ENCODE results near the gene ANO10. TPM values are rescaled to one million over a fixed set of nuclear protein-coding genes. Genes with fewer than 3 reads are reported as not detected.

Gene ANO10
- total RNA-seq, 1 experiment from 2014 or later = 26.6 TPM

DNA sequence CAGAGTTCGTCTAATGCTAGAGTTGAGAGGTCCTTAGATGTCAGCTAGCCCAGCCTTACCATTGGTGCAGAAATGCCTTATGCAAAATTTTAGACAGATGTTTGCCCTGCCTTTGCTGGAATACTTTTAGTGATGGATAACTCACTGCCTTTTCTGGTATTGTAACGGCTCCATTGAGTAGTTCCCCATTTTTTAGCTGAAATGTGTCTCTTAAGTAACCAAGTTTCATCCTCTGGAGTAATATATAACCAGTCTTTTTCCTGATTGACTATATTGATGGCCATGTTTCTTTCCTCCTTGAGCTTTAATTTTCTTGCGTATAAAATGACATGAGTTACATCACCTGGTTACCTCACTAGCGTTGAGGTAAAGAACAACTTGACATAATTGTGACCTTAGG lies 290.4 kb downstream of the ANO10 start:
- TF ChIP-seq, protein P1, sequence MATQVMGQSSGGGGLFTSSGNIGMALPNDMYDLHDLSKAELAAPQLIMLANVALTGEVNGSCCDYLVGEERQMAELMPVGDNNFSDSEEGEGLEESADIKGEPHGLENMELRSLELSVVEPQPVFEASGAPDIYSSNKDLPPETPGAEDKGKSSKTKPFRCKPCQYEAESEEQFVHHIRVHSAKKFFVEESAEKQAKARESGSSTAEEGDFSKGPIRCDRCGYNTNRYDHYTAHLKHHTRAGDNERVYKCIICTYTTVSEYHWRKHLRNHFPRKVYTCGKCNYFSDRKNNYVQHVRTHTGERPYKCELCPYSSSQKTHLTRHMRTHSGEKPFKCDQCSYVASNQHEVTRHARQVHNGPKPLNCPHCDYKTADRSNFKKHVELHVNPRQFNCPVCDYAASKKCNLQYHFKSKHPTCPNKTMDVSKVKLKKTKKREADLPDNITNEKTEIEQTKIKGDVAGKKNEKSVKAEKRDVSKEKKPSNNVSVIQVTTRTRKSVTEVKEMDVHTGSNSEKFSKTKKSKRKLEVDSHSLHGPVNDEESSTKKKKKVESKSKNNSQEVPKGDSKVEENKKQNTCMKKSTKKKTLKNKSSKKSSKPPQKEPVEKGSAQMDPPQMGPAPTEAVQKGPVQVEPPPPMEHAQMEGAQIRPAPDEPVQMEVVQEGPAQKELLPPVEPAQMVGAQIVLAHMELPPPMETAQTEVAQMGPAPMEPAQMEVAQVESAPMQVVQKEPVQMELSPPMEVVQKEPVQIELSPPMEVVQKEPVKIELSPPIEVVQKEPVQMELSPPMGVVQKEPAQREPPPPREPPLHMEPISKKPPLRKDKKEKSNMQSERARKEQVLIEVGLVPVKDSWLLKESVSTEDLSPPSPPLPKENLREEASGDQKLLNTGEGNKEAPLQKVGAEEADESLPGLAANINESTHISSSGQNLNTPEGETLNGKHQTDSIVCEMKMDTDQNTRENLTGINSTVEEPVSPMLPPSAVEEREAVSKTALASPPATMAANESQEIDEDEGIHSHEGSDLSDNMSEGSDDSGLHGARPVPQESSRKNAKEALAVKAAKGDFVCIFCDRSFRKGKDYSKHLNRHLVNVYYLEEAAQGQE (IDR thresholded peaks at IDR 0.05; ENCODE audit: insufficient read depth in 1 of 2, low read depth in 2 of 2, low read length in 1 of 2) = no peak
- TF ChIP-seq, protein P2, sequence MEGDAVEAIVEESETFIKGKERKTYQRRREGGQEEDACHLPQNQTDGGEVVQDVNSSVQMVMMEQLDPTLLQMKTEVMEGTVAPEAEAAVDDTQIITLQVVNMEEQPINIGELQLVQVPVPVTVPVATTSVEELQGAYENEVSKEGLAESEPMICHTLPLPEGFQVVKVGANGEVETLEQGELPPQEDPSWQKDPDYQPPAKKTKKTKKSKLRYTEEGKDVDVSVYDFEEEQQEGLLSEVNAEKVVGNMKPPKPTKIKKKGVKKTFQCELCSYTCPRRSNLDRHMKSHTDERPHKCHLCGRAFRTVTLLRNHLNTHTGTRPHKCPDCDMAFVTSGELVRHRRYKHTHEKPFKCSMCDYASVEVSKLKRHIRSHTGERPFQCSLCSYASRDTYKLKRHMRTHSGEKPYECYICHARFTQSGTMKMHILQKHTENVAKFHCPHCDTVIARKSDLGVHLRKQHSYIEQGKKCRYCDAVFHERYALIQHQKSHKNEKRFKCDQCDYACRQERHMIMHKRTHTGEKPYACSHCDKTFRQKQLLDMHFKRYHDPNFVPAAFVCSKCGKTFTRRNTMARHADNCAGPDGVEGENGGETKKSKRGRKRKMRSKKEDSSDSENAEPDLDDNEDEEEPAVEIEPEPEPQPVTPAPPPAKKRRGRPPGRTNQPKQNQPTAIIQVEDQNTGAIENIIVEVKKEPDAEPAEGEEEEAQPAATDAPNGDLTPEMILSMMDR (IDR thresholded peaks at IDR 0.05) = no peak
- no peak for TF ChIP-seq TCF7L2 (IDR thresholded peaks at IDR 0.05; ENCODE audit: low read depth, low read length)
- no peak for TF ChIP-seq POLR2AphosphoS5 (IDR thresholded peaks at IDR 0.05; ENCODE audit: low read depth, low read length)
- TF ChIP-seq SIN3A (IDR thresholded peaks at IDR 0.05; ENCODE audit: borderline replicate concordance, insufficient read depth, low read depth, low read length) = no peak
- Histone ChIP-seq H3K4me1 (ENCODE audit: control insufficient read depth, insufficient read depth, low read length) (no peaks in the 10 kb centered on the region), H3K27ac (ENCODE audit: low read length) (no peak overlapping the region), H3K9me3 (ENCODE audit: control insufficient read depth, insufficient read depth, low read depth, low read length) (peaks cover 8% of the 10 kb centered on the region; the same call in 1 of the 2 replicates), H3K36me3 (ENCODE audit: control insufficient read depth, insufficient read depth, low read length) (no peaks in the 10 kb centered on the region; the same call in 1 of the 2 replicates), H3K27me3 (ENCODE audit: control insufficient read depth, insufficient read depth, low read length) (no peaks in the 10 kb centered on the region), H3K4me3 (ENCODE audit: low read depth in 2 of 2, low read length in 2 of 2) (no peak overlapping the region)
- DNase-seq (ENCODE audit: low read depth, low spot score) (no peak), ATAC-seq (no peak)
- ChIA-PET POLR2A (no interaction called here), CTCF (no interaction called here)
- intact Hi-C loops (cut with micrococcal nuclease; ENCODE audit: unreplicated experiment) = no loop called here
- in situ Hi-C loops (cut with HindIII; ENCODE audit: low pct_unique_long_range_greater_than_20kb, low sequenced_read_pairs) = no loop called here
- BruUV-seq (replicated peaks) = no TSS peak

DNA sequence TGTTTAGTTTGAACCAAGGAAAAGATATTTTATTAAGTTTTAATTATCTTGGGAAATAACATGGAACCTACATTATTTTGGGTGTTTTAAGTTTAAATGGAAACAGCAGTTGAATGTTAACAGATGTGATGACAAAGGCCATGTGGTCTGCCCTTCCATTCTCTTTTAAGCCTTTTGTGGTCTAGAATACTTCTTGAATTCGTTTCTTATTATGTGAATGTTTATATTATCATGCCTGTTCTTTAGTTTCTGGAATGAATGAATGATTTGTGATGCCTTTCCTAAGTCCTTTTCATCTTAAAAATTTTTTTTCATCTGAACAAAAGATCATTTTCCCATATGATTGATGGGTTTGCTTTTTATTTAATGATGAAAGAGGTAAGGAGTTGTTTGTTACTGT lies 290.8 kb downstream of the ANO10 start:
- TF ChIP-seq POLR2AphosphoS5 (IDR thresholded peaks at IDR 0.05; ENCODE audit: low read depth, low read length) (no peak), TCF7L2 (IDR thresholded peaks at IDR 0.05; ENCODE audit: low read depth, low read length) (no peak), SIN3A (IDR thresholded peaks at IDR 0.05; ENCODE audit: borderline replicate concordance, insufficient read depth, low read depth, low read length) (no peak)
- TF ChIP-seq, protein P2 (IDR thresholded peaks at IDR 0.05) = no peak
- TF ChIP-seq, protein P1 (IDR thresholded peaks at IDR 0.05; ENCODE audit: insufficient read depth in 1 of 2, low read depth in 2 of 2, low read length in 1 of 2) = no peak
- no peaks in the 10 kb centered on the region for H3K4me1 ChIP-seq (ENCODE audit: control insufficient read depth, insufficient read depth, low read length)
- CTCF ChIA-PET = no interaction called here
- no peak overlapping the region for H3K27ac ChIP-seq (ENCODE audit: low read length)
- in situ Hi-C loops (cut with HindIII; ENCODE audit: low pct_unique_long_range_greater_than_20kb, low sequenced_read_pairs) (no loop called here), intact Hi-C loops (cut with micrococcal nuclease; ENCODE audit: unreplicated experiment) (no loop called here)
- no peak overlapping the region for H3K4me3 ChIP-seq (ENCODE audit: low read depth in 2 of 2, low read length in 2 of 2)
- no peaks in the 10 kb centered on the region; the same call in 1 of the 2 replicates for H3K36me3 ChIP-seq (ENCODE audit: control insufficient read depth, insufficient read depth, low read length)
- DNase-seq (ENCODE audit: low read depth, low spot score) (no peak), ATAC-seq (no peak)
- POLR2A ChIA-PET = no interaction called here
- no TSS peak for BruUV-seq (replicated peaks)
- H3K9me3 ChIP-seq (ENCODE audit: control insufficient read depth, insufficient read depth, low read depth, low read length) = peaks cover 8% of the 10 kb centered on the region; the same call in 1 of the 2 replicates
- H3K27me3 ChIP-seq (ENCODE audit: control insufficient read depth, insufficient read depth, low read length) = no peaks in the 10 kb centered on the region

Measured in Panc1 (cell line).